Activated CD4-positive, alpha-beta T cell treated with anti-CD3 and anti-CD28 coated beads, Interleukin-2, amount 50 U/mL, for 4 hours (primary cell): Measurements from ENCODE around the gene HECW1.

ENCODE experiments used
- DNase-seq, 2 experiments: peaks; one replicate each; pipeline ENCODE4 v3.0.0-alpha.2; 2020

HECW1 gene

DNA sequence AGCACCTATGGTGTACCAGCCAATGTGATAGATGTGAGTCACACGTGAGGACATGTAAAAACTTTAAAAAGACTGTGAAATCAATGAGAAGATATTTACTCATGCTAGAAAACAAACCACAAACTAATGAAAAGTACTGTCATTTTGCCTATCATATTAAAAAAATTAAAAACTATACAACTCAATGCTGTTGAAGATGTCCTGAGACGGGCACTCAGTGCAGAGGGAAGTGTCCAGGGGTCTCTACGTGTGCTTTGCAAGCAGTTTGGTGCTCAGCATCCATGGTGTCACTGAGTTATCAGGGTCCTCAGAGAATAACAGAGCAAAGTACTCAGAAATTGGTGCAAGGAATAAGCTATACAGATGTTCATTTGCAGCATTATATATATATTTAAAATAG is 162.3 kb downstream of the HECW1 start:
- DNase-seq: no peak

- no peak for DNase-seq
Measured at GRCh38 chr7:43276547-43276946, 164.1 kb downstream of the HECW1 start.

DNA sequence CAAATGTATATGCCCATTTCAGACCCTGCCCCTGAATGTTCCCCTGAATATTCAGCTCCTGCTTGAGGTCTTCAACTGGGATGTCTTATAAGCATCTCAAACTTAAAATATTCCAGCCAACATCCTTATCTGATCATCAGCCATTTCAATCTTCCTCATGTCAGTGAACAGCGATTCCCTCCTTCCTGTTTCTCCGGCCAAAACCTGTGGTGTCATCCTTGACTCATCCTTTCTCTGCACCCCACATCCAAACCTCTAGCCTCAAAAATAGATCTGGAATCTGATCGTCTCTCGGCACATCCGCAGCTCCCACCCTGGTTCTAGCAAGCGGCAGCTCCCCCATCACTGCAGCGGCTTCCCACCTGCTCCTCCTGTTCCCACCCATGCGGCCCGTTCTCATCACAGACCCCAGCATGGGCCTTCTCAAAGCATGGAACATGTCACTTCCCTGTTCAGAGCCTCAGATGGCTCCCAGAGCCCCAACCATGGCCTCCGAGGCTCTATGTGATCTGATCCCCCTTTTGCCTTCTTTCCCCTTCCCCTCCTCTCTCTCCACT is 165.7 kb downstream of the HECW1 start:
- no peak for DNase-seq

DNA sequence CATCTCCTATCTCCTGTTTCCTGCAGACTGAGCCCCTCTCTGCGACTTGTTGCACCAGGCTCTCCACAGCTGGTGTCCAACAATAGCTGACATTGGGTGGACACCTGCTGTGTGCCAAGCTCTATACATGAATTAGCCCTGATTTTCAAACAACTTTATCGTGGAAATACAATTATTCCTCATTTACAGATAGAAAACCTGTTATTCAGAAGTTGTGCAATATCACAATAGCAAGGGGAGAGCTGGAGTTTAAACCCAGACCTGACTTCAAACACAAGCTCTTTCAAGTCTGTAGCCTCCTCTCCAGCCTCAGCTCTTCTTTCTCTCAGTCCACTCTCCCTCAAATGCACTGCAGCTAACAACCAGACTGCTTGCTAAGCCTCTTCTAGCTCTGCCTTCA is 168.8 kb downstream of the HECW1 start:
- DNase-seq: no peak

DNA sequence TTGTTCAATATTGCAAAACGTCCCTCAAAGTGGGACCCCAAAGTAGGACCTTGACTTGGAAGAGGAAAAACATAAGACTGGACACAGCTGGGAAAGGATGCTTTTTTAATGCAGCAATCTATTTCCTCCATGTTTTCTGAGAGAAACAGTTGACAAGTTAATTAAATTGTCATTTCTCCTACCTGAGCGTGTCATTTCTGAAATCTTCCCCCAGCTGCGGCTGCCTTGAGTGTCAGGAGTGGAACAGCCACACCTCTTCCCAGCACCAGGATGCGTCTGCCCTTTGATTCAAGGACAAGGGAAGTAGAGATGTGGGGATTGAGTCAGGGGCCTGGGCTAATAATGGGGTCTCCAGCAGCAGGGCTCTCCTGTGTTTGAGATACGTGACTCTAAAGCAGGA is 171.3 kb downstream of the HECW1 start:
- DNase-seq: no peak

GRCh38 chr7:43289826-43290225 is 177.4 kb downstream of the HECW1 start:
- DNase-seq: no peak

DNA sequence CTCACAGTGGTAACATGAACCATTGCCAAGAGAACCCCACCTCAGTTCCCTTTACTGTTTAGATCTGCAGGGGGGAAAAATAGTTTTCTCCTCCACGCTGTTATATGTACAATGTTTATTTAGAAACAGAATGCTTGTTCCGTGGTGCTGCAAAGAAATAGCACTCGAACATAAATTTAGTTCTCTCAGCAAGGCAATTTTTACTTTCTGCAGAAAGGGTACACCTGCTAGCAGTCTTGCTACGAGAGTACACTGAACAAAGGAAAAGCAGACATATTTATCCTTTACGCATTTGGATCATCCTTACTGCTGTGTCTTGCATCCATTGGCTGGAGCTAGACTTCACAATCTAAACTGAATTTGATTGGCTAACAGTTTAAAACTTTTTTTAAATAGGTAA is 178.5 kb downstream of the HECW1 start:
- no peak for DNase-seq

DNA sequence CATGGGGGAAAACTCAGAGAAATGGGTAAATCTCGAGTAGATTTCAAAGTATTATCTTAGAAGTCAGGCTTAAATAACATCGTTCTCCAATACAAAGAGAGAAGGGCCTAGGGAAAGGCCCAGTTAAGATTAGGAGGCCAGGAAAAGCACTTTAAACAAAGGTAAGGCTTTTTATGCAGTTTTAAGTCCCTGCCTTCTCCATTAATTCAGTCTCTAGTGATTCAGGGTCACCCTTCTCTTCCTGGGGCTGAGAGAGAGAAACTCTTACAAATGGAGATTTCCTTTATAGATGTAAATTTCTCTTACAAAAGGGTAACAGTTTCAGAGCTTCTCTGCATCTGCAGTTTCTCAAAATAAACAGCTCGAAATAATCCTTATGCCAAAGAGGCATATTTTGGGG is 179.3 kb downstream of the HECW1 start:
- DNase-seq: no peak

DNA sequence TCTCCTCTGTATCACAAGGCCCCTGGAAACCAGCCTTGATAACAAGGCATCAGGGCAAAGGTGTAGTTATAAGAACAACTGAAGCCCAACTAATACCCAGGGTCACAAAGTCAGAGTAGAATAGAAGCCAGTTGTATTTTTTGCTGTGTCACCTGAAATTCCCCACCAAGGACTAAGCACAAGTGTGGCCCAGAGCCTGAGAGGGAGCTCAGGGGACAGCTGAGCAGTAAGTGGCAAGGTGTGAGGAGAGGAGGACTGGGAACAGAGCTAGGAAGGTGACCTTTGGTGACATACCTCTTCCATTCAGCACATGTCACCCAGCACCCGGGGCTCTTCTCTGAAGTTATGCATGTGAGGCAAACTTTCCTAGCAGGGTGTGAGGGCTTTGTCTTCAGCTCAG is 179.9 kb downstream of the HECW1 start:
- DNase-seq: no peak

GRCh38 chr7:43294080-43294630 is 181.7 kb downstream of the HECW1 start:
- DNase-seq: no peak

DNA sequence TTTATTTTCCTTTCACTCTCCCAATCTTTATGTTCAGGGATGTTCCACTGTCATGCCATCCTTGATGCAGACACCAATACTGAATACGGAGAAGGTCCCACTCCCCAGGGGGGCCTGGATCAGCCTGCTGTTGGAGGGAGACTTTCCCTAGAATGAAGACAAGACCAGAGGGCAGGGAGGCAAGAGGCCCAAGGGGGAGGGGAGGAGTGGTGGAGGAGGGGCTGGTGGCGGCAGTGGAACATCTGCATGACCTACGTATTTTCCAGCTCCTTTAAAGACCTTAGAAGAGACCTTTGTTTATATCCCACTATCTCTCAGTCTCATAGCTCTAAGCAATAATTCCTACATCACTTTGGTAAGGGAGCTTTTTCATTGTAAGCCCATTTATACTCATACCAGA is 183.0 kb downstream of the HECW1 start:
- no peak for DNase-seq

DNA sequence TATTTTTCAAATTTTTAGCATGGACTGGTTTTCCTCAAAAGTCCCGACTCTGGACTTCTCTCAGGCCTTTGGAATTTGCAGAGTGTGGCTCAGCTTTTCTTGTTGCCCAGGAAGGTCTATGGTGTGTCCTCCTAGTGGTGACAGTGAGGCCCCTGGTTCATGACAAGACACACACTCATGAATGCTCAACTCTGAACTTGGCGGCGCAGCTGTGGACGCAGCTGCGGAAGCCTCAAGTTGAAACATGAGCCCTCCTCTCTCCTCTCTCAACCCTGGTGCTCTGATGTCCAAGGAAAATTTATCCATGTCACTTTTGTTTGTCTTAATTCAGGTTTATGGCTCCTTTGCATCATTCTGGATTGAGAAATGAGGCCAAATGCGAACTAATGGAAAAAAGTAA is 183.9 kb downstream of the HECW1 start:
- DNase-seq: no peak

DNA sequence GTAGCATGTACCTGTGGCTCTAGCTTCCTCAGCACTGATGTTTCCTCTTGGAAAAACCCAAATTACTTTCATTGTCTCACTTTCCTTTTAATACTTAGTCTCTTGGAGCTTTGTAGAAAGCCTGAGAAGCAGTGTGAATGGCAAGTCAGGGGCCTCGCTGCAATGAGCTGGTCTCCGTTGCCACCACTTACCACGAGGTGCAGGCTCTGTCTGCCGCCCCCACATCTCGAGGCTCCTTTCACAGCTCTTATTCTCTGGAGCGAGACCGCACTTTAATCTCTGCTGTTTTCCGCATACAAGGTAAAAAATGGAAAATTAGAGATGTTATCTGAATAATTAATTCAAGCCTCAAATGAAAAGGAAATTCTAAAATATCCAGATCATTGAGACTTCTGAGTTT is 186.2 kb downstream of the HECW1 start:
- DNase-seq: no peak

DNA sequence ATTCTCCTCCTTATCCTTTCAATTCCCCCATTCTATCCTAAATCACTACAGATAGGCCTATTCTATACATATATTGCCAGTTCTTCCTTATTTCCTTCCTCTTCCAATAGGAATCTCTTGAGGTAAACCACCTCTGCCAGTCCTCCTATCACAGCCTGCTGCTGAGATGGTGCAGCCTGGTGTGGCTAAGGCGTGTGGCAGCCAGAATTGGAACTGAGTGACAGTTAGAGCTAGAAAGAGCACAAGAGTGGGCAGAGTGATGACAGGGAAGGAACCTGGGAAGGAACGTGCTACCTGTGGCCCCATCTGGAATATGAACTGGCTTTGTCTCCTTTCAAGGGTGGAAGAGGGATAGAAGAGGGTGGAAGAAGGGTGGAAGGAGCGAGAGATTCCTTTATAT is 187.7 kb downstream of the HECW1 start:
- no peak for DNase-seq

- DNase-seq: no peak
Measured at GRCh38 chr7:43302211-43302711, 189.8 kb downstream of the HECW1 start.

- DNase-seq: no peak
Measured at GRCh38 chr7:43302773-43303460, 190.5 kb downstream of the HECW1 start.

GRCh38 chr7:43303740-43304241 is 191.3 kb downstream of the HECW1 start:
- peak; percentile 50 to 55 for DNase-seq

- DNase-seq: no peak
Measured at GRCh38 chr7:43306404-43306803, 194.0 kb downstream of the HECW1 start.

GRCh38 chr7:43307522-43307921 is 195.1 kb downstream of the HECW1 start:
- DNase-seq: no peak

DNA sequence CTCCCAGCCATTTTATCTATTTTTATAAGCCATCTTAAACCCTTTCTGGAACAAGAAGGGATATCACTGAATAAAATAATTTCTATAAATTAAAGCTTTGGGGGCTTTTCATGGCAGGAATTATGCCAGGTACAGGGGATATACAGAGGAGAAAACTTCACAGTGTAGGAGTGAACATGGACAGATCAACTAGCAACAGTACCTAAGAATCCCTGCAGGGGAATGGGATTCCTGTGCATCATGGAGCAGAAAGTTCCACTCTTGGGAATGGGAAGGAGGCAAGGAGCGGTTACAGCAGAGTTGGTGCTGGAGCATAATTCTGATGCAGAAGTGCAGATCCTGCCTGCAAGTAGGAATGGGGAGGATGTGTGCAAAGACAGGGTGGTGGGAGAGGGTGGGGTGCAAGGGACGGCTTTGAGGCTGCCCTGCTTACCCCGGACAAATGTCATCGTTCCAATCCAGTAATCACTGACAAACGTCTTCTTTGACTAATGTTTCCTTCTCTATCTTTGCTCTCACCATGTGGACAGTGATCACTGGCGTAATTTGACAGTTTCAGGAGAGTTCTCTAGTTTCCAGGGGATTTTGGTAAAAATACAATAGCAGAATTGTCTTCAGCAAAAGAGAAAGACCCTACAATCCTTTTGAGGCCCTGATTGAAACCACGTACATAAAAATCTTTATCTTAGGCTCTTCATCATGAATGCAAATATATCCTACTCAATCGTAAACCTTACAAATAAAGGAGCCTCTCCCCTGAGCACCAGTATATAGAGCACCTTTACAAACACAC is 196.7 kb downstream of the HECW1 start:
- DNase-seq: no peak

GRCh38 chr7:43309706-43310022 is 197.2 kb downstream of the HECW1 start:
- no peak for DNase-seq

GRCh38 chr7:43311052-43311451 is 198.6 kb downstream of the HECW1 start:
- no peak for DNase-seq

GRCh38 chr7:43311694-43312093 is 199.2 kb downstream of the HECW1 start:
- no peak for DNase-seq
